SU-DHL-6 (cell line): ENCODE results near the gene FGD4.

Source experiments
- EZH2phosphoT487 ChIP-seq: fragments of 200-600 bp; sonication (generic), shearing (Covaris generic); conservative IDR thresholded peaks from 2 replicates; pipeline ENCODE4 v1.6.1; 2018; ENCODE audit warnings: mild to moderate bottlenecking, antibody characterized with exemption, low read length, moderate library complexity, mixed read lengths
- TF ChIP-seq, protein P1 (sequence below): fragments of 200-600 bp; sonication (generic); IDR thresholded peaks from one replicate; pipeline ENCODE4 v1.5.1; 2017; ENCODE audit warnings: antibody characterized with exemption, mild to moderate bottlenecking, low read length, moderate library complexity; ENCODE audit not compliant: insufficient read depth, poor library complexity, severe bottlenecking

DNA sequence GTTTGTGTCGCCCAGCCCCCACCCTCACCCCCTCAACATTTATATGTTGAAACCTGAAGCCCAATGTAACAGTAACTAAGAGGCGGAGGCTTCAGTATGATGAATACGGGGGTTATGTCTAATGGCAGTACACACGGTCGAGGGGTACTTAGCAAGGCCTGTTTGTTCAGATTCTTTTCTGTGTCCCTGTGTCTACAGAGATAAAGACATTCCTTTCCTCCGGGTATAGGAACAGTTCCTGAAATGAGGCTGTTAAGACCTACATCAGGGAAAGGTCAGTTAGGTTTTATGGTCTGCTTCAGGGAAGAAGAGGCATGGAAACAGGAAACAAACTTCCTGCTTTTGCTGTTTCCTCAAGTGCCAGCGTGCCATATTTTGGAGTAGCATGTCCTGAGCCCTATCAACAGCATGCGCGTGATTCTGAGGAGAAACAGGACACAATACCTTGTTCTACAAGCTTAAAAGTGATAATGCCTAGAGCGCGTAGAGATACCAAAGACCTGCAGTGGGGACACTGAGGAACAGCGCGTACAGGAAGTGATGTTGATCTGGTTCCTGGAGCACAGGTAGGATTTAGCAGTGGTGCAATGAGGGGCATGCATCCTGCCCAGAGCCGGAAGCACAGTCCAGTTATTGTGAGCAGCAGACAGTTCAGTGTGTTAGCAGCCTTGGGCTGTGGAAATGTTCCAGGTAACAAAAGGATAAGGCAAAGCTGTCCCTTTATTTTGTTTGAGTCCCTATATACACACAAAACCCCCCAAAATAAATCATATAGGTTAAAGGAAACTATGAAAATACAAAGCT is 47.2 kb downstream of the FGD4 start:
- TF ChIP-seq, protein P1, sequence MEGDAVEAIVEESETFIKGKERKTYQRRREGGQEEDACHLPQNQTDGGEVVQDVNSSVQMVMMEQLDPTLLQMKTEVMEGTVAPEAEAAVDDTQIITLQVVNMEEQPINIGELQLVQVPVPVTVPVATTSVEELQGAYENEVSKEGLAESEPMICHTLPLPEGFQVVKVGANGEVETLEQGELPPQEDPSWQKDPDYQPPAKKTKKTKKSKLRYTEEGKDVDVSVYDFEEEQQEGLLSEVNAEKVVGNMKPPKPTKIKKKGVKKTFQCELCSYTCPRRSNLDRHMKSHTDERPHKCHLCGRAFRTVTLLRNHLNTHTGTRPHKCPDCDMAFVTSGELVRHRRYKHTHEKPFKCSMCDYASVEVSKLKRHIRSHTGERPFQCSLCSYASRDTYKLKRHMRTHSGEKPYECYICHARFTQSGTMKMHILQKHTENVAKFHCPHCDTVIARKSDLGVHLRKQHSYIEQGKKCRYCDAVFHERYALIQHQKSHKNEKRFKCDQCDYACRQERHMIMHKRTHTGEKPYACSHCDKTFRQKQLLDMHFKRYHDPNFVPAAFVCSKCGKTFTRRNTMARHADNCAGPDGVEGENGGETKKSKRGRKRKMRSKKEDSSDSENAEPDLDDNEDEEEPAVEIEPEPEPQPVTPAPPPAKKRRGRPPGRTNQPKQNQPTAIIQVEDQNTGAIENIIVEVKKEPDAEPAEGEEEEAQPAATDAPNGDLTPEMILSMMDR = no peak
- no peak for TF ChIP-seq EZH2phosphoT487
